HepG2 (cell line): ENCODE results near the gene MUC13. TPM values are rescaled to one million over a fixed set of nuclear protein-coding genes. Genes with fewer than 3 reads are reported as not detected.

Experiments used
- ATAC-seq: fragments of 200-7000 bp; cut with Tn5 transposase; 3 replicates; pipeline ENCODE4 v1.9.1; 2020; ENCODE audit warnings: mild to moderate bottlenecking, moderate library complexity
- BruUV-seq: library from RNA; stranded (reverse); fragments of 400-500 nt; replicated peaks from 2 replicates; lab custom pipeline; 2021; lab: Mats Ljungman, UMichigan
- CTCF ChIA-PET: fragments of 300-600 bp; formaldehyde crosslinking; extraction: SDS; loops from one replicate; lab custom pipeline; 2021; ENCODE audit warnings: low total read pairs, inconsistent platforms, low intra/inter-chr PET ratio; lab: Yijun Ruan, JAX
- POLR2A ChIA-PET: fragments of 350-600 bp; sonication (Branson Sonifier 250); formaldehyde crosslinking; loops from one replicate; lab custom pipeline; 2020; ENCODE audit warnings: antibody characterized with exemption, inconsistent platforms; lab: Yijun Ruan, JAX
- DNase-seq: peaks from one replicate; pipeline ENCODE4 v3.0.0-alpha.2; 2015; ENCODE audit warnings: low spot score
- FAIRE-seq: peaks from 3 replicates; lab custom pipeline; 2011; peaks lifted over from hg19 to GRCh38; lab: Jason Lieb, UNC
- H2AFZ ChIP-seq: one replicate; pipeline ENCODE4 v1.6.1; 2011; ENCODE audit warnings: low read length, inconsistent platforms
- H3K27ac ChIP-seq: fragments of 300-600 bp; 3 replicates; pipeline ENCODE4 v1.8.0; 2011; ENCODE audit warnings: mixed run types, mild to moderate bottlenecking, mixed read lengths, low read length, inconsistent platforms; ENCODE audit not compliant: insufficient read depth; ENCODE audit errors: extremely low read length
- H3K27me3 ChIP-seq, 2 experiments: fragments of 200-600 bp in 1 of 2; 2 replicates in 1 of 2; 3 replicates in 1 of 2; pipeline versions ENCODE4 v1.6.0 to v1.8.0; 2011; ENCODE audit warnings: low read length in 2 of 2, mild to moderate bottlenecking in 2 of 2, moderate library complexity in 2 of 2, inconsistent platforms in 1 of 2; ENCODE audit not compliant: insufficient read depth in 2 of 2, control insufficient read depth in 1 of 2
- H3K36me3 ChIP-seq, 2 experiments: fragments of 200-600 bp in 1 of 2; replicated peaks in 1 of 2; 2 replicates in 1 of 2; 3 replicates in 1 of 2; pipeline versions ENCODE4 v1.5.1 to v1.8.0; 2011; ENCODE audit warnings: low read length in 2 of 2, inconsistent platforms in 1 of 2; ENCODE audit not compliant: insufficient read depth in 2 of 2, control insufficient read depth in 1 of 2
- H3K4me1 ChIP-seq: 2 replicates; pipeline ENCODE4 v1.5.1; 2012; ENCODE audit warnings: low read length, inconsistent platforms; ENCODE audit not compliant: insufficient read depth
- H3K4me2 ChIP-seq: 2 replicates; pipeline ENCODE4 v1.6.0; 2011; ENCODE audit warnings: low read depth, low read length, inconsistent platforms
- H3K4me3 ChIP-seq, 3 experiments: fragments of 200-600 bp in 1 of 3; sonication (generic), shearing (Covaris generic) in 1 of 3; replicated peaks in 1 of 3; 2 replicates each; pipeline ENCODE4 v1.5.1; 2011 to 2016; ENCODE audit warnings: low read length in 3 of 3, inconsistent platforms in 2 of 3, low read depth in 2 of 3, mild to moderate bottlenecking in 2 of 3, control low read depth in 1 of 3, mixed read lengths in 1 of 3; ENCODE audit not compliant: insufficient read depth in 1 of 3
- H3K79me2 ChIP-seq: one replicate; pipeline ENCODE4 v1.6.1; 2011; ENCODE audit warnings: low read length, inconsistent platforms; ENCODE audit not compliant: insufficient read depth
- H3K9ac ChIP-seq: 2 replicates; pipeline ENCODE4 v1.6.0; 2011; ENCODE audit warnings: mild to moderate bottlenecking, low read depth, low read length, inconsistent platforms; ENCODE audit not compliant: insufficient read depth
- H3K9me3 ChIP-seq: 2 replicates; pipeline ENCODE4 v1.5.1; 2012; ENCODE audit warnings: mild to moderate bottlenecking, low read length
- H4K20me1 ChIP-seq: 2 replicates; pipeline ENCODE4 v1.6.0; 2011; ENCODE audit warnings: inconsistent platforms, mild to moderate bottlenecking, low read length, moderate library complexity; ENCODE audit not compliant: insufficient read depth
- DRAP1 ChIP-seq: IDR thresholded peaks from 2 replicates; pipeline ENCODE4 v1.6.1; 2016; ENCODE audit warnings: missing genetic modification reagents, missing compliant biosample characterization
- ESRRA ChIP-seq: sonication (generic); formaldehyde crosslinking; IDR thresholded peaks from 2 replicates; pipeline ENCODE4 v1.5.1; 2020; ENCODE audit warnings: mild to moderate bottlenecking, low read depth, missing genetic modification reagents
- NFRKB ChIP-seq: fragments of 450-650 bp; IDR thresholded peaks from 2 replicates; pipeline ENCODE4 v1.6.1; 2017
- POLR2AphosphoS5 ChIP-seq: IDR thresholded peaks from 2 replicates; pipeline ENCODE4 v1.6.1; 2012; ENCODE audit warnings: low read depth, low read length
- SOX13 ChIP-seq, 3 experiments: fragments of 450-650 bp in 1 of 3; sonication (generic) in 1 of 3; formaldehyde crosslinking in 1 of 3; IDR thresholded peaks in 2 of 3; conservative IDR thresholded peaks in 1 of 3; 2 replicates each; pipeline versions ENCODE4 v1.5.0 to v1.6.1; 2016 to 2020; ENCODE audit warnings: antibody characterized with exemption in 1 of 3, mild to moderate bottlenecking in 1 of 3, missing compliant biosample characterization in 1 of 3, missing genetic modification reagents in 1 of 3, moderate library complexity in 1 of 3
- SOX5 ChIP-seq: IDR thresholded peaks from 2 replicates; pipeline ENCODE4 v1.6.1; 2016; ENCODE audit warnings: borderline replicate concordance
- SOX6 ChIP-seq, 2 experiments: fragments of 450-650 bp in 1 of 2; sonication (generic) in 1 of 2; formaldehyde crosslinking in 1 of 2; IDR thresholded peaks; 2 replicates each; pipeline versions ENCODE4 v1.4.0 to v1.6.1; 2017 to 2020; ENCODE audit warnings: antibody characterized with exemption in 1 of 2, mild to moderate bottlenecking in 1 of 2, missing genetic modification reagents in 1 of 2
- ZNF460 ChIP-seq: sonication (generic); formaldehyde crosslinking; IDR thresholded peaks from 2 replicates; pipeline ENCODE4 v1.5.1; 2020; ENCODE audit warnings: missing genetic modification reagents, mild to moderate bottlenecking, borderline replicate concordance
- WGBS: methylation state at CpG from one replicate; pipeline ENCODE4 v1.1.6; 2017; ENCODE audit warnings: low lambda C conversion rate; 5-methylcytosine and 5-hydroxymethylcytosine counted together
- in situ Hi-C: cut with HindIII; loops from 2 replicates; pipeline ENCODE4 v1.10.0; 2017; ENCODE audit warnings: low pct_unique_long_range_greater_than_20kb; ENCODE audit not compliant: extremely low pct_ligation_motif_present
- intact Hi-C: fragments of 100-400 bp; cut with micrococcal nuclease; formaldehyde crosslinking; loops from one replicate; pipeline ENCODE4 v1.10.0; 2022; ENCODE audit not compliant: unreplicated experiment
- polyA plus RNA-seq, 8 experiments: library from polyadenylated mRNA; depleted of rRNA in 3 of 8; stranded (reverse) in 7 of 8; unstranded in 1 of 8; fragments of >200 nt; fragmentation: Illumina TruSeq in 4 of 8; extraction: Trizol in 4 of 8; gene quantifications; 2 replicates each; pipeline versions ENCODE4 v1.2.1 to v1.2.3, GENCODE V29; 2011 to 2016; ENCODE audit warnings: low read depth in 4 of 8, missing spikeins in 1 of 8, mixed read lengths in 1 of 8; ENCODE audit not compliant: insufficient read depth in 1 of 8
- total RNA-seq, 5 experiments: library from RNA; depleted of rRNA; stranded (reverse); fragments of >200 nt; fragmentation: Illumina TruSeq; extraction: Trizol; gene quantifications; 2 replicates each; pipeline ENCODE4 v1.2.3, GENCODE V29; 2016; ENCODE audit warnings: low read depth in 1 of 5

MUC13 gene
- total and polyA plus RNA-seq, 2 of the 13 experiments (the other 11 are each of a cell fraction or from before 2014, with no cell fraction given), result 0.04 to 1.2 TPM

- no peak for TF ChIP-seq ESRRA (CRISPR knock-in tag)
- TF ChIP-seq DRAP1, result no peak
- TF ChIP-seq SOX6 (IDR thresholded peaks at IDR 0.05), result no peak
- peak; percentile 79 for TF ChIP-seq SOX6 (CRISPR knock-in tag; IDR thresholded peaks at IDR 0.05)
- TF ChIP-seq ZNF460 (CRISPR knock-in tag), result peak; percentile 59; the same call in 1 of the 2 replicates
- TF ChIP-seq SOX13 (IDR thresholded peaks at IDR 0.05), result no peak; the same call in 1 of the 2 replicates
- TF ChIP-seq SOX13 (CRISPR knock-in tag; conservative IDR thresholded peaks at IDR 0.05 in 1 of 2, IDR thresholded peaks at IDR 0.05 in 1 of 2), result peak in 1 of 2 experiments; percentile 93; a peak in 2 of 4 replicates
- peak; percentile 89; the same call in 1 of the 2 replicates for TF ChIP-seq SOX5 (CRISPR knock-in tag)
- TF ChIP-seq NFRKB, result no peak
- TF ChIP-seq POLR2AphosphoS5, result no peak
- Histone ChIP-seq H3K27ac (no peak overlapping the region), H3K36me3 (no peaks in the 10 kb centered on the region), H4K20me1 (no peaks in the 10 kb centered on the region), H3K27me3 (no peaks in the 10 kb centered on the region), H3K4me1 (peaks cover 23% of the 10 kb centered on the region), H2AFZ (no peak overlapping the region), H3K9me3 (no peaks in the 10 kb centered on the region), H3K4me3 (no peak overlapping the region), H3K4me2 (no peak overlapping the region), H3K9ac (no peak overlapping the region), H3K79me2 (no peaks in the 10 kb centered on the region)
- BruUV-seq, result no TSS peak
- WGBS, result 16% methylated on average over 5 of the region's 5 CpGs
- POLR2A ChIA-PET, result no interaction called here
- DNase-seq (peak; percentile 40), ATAC-seq (no peak), FAIRE-seq (no peak)
- intact Hi-C loops (no loop called here), in situ Hi-C loops (no loop called here)
- CTCF ChIA-PET, result no interaction called here
Measured at GRCh38 chr3:124935794-124936542, 1.4 kb upstream of the MUC13 start.
